ENCODE measurements around the gene PTCH2.

DNA sequence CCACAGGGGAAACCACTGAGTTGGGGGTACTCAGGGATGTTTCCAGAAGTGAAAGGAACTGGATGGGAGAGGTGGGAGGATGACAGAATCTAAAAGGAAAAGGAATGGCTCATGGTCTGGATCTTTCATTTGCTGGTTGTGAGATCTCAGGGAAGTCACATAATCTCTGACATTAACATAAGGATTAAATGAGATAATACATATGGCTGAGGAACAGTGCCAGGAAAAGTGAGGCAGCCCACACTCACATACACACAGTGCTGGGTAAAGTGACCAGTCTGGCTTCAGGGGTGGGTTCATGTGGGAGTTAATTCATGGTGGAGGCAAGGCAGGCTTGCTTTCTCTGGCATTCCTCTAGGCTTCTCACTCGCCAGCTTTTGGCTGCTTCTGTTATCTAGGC, 3.9 kb upstream of the PTCH2 start:
- TF ChIP-seq EZH2 (IDR thresholded peaks at IDR 0.05; ENCODE audit: low read depth), result no peak
- TF ChIP-seq, protein P1, sequence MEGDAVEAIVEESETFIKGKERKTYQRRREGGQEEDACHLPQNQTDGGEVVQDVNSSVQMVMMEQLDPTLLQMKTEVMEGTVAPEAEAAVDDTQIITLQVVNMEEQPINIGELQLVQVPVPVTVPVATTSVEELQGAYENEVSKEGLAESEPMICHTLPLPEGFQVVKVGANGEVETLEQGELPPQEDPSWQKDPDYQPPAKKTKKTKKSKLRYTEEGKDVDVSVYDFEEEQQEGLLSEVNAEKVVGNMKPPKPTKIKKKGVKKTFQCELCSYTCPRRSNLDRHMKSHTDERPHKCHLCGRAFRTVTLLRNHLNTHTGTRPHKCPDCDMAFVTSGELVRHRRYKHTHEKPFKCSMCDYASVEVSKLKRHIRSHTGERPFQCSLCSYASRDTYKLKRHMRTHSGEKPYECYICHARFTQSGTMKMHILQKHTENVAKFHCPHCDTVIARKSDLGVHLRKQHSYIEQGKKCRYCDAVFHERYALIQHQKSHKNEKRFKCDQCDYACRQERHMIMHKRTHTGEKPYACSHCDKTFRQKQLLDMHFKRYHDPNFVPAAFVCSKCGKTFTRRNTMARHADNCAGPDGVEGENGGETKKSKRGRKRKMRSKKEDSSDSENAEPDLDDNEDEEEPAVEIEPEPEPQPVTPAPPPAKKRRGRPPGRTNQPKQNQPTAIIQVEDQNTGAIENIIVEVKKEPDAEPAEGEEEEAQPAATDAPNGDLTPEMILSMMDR (conservative IDR thresholded peaks at IDR 0.05), result no peak
